HepG2 (cell line): ENCODE results near the gene BFAR.

Experiments used
- ARHGAP35 ChIP-seq: sonication (generic); formaldehyde crosslinking; IDR thresholded peaks from 2 replicates; pipeline ENCODE4 v1.9.0; 2022; ENCODE audit warnings: mild to moderate bottlenecking, inconsistent platforms, moderate library complexity, missing genetic modification reagents, borderline replicate concordance
- CHCHD3 ChIP-seq: sonication (generic); formaldehyde crosslinking; IDR thresholded peaks from 2 replicates; pipeline ENCODE4 v1.8.0; 2022; ENCODE audit warnings: mild to moderate bottlenecking, missing genetic modification reagents, moderate library complexity
- ESRRA ChIP-seq: sonication (generic); formaldehyde crosslinking; IDR thresholded peaks from 2 replicates; pipeline ENCODE4 v1.5.1; 2020; ENCODE audit warnings: mild to moderate bottlenecking, low read depth, missing genetic modification reagents
- JUN ChIP-seq: sonication (generic); formaldehyde crosslinking; IDR thresholded peaks from 2 replicates; pipeline ENCODE4 v1.4.0; 2020; ENCODE audit warnings: mild to moderate bottlenecking, missing genetic modification reagents
- POLR2AphosphoS5 ChIP-seq: IDR thresholded peaks from 2 replicates; pipeline ENCODE4 v1.6.1; 2012; ENCODE audit warnings: low read depth, low read length
- ZNF256 ChIP-seq: sonication (generic); formaldehyde crosslinking; conservative IDR thresholded peaks from 2 replicates; pipeline ENCODE4 v1.4.0; 2020; ENCODE audit warnings: missing genetic modification reagents
- ZNF281 ChIP-seq: sonication (generic); formaldehyde crosslinking; IDR thresholded peaks from 2 replicates; pipeline ENCODE4 v1.4.0; 2020; ENCODE audit warnings: missing genetic modification reagents, borderline replicate concordance
- ZNF496 ChIP-seq: sonication (generic); formaldehyde crosslinking; IDR thresholded peaks from 2 replicates; pipeline ENCODE4 v1.8.1; 2023; ENCODE audit warnings: mild to moderate bottlenecking, moderate library complexity, missing genetic modification reagents; ENCODE audit not compliant: insufficient replicate concordance
- ZNF7 ChIP-seq: IDR thresholded peaks from 2 replicates; pipeline ENCODE4 v1.6.1; 2016; ENCODE audit warnings: missing biosample characterization, missing genetic modification reagents
- TF ChIP-seq, protein P1 (sequence below): sonication (generic); formaldehyde crosslinking; IDR thresholded peaks from 2 replicates; pipeline ENCODE4 v1.4.0; 2020; ENCODE audit warnings: missing genetic modification reagents
- TF ChIP-seq, protein P2 (sequence below): sonication (generic); formaldehyde crosslinking; IDR thresholded peaks from 2 replicates; pipeline ENCODE4 v1.5.0; 2020; ENCODE audit warnings: mild to moderate bottlenecking, missing genetic modification reagents, moderate library complexity

DNA sequence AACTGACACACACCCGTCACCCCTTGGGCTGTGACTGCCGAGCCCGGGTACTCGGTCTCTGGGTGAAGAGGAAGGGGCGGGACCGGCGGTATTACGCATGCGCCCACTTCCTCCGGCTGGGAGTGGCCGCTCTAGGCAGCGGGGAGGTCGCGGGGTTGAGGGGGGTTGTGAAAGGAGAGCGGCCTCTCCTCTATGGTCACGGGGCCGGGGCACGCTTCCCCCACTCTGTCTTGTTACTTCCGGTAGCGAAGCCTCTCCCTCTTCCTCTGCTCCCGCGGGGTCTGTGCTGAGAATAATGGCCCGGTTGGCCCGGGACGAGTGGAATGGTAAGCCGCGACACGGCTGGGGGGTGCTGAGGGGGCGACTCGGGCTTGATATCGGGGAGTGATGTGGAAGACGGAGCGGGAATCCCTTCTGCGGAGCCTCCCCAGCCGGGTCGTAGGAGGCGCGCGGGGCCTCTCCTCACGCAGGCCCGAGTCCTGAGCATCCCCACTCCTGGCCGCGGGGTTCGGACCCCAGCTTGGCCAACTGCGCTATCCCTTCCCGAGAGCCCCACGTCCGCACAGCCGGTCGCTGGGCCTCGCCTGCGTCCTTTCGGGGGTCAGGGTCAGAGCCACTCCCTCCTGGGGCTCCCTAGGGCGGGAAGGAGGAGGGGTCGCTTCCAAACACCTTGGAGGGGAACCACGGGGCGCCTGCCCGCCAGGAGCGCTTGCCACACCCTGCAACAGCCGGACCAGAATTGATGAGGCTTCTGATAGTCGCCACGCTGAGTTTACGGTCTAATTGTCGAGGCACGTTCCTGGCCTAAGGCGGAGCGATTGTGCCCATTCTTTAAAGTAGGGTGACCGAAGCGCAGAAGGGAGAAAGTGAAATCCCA lies at the start of gene BFAR:
- 0 out of 2 replicates have a peak, but pooled peaks have one; percentile 3 for TF ChIP-seq ZNF7
- no peak; the same call in 1 of the 2 replicates for TF ChIP-seq ESRRA
- TF ChIP-seq, protein P1, sequence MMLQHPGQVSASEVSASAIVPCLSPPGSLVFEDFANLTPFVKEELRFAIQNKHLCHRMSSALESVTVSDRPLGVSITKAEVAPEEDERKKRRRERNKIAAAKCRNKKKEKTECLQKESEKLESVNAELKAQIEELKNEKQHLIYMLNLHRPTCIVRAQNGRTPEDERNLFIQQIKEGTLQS (CRISPR knock-in tag), result peak; percentile 68; the same call in 1 of the 2 replicates
- peak; percentile 87 for TF ChIP-seq ZNF281 (CRISPR knock-in tag)
- TF ChIP-seq ZNF496 (CRISPR knock-in tag), result no peak
- TF ChIP-seq, protein P2, sequence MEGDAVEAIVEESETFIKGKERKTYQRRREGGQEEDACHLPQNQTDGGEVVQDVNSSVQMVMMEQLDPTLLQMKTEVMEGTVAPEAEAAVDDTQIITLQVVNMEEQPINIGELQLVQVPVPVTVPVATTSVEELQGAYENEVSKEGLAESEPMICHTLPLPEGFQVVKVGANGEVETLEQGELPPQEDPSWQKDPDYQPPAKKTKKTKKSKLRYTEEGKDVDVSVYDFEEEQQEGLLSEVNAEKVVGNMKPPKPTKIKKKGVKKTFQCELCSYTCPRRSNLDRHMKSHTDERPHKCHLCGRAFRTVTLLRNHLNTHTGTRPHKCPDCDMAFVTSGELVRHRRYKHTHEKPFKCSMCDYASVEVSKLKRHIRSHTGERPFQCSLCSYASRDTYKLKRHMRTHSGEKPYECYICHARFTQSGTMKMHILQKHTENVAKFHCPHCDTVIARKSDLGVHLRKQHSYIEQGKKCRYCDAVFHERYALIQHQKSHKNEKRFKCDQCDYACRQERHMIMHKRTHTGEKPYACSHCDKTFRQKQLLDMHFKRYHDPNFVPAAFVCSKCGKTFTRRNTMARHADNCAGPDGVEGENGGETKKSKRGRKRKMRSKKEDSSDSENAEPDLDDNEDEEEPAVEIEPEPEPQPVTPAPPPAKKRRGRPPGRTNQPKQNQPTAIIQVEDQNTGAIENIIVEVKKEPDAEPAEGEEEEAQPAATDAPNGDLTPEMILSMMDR (CRISPR knock-in tag), result no peak; the same call in 1 of the 2 replicates
- TF ChIP-seq ARHGAP35 (CRISPR knock-in tag), result no peak
- no peak for TF ChIP-seq ZNF256 (CRISPR knock-in tag)
- TF ChIP-seq CHCHD3 (CRISPR knock-in tag), result peak; percentile 72; the same call in 1 of the 2 replicates
- no peak for TF ChIP-seq JUN (CRISPR knock-in tag)
- peak; percentile 100 for TF ChIP-seq POLR2AphosphoS5
